Activated CD8-positive, alpha-beta memory T cell treated with anti-CD3 and anti-CD28 coated beads, Interleukin-2, amount 50 U/mL, for 1 hour (primary cell): ENCODE results near the gene TLR2.

Experiments used
- DNase-seq: peaks from one replicate; pipeline ENCODE4 v3.0.0-alpha.2; 2020; ENCODE audit errors: extremely low read depth

Gene TLR2

DNA sequence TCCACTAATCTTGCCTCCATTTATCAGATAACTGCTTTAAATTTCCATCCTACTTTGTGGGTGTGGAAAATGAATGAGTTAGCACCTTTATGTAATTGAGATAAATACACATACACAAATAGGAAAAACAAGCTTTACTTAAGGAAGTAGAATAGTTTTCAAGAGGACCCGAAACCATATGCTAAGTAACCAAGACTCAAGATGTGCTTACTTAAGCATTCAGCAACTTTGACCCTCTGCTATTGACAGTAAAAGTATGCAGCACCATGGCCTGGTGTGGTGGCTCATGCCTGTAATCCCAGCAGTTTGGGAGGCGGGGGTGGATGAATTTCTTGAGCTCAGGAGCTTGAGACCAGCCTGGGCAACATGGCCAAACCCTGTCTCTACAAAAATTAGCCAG lies 45.8 kb downstream of the TLR2 start:
- DNase-seq = no peak

DNA sequence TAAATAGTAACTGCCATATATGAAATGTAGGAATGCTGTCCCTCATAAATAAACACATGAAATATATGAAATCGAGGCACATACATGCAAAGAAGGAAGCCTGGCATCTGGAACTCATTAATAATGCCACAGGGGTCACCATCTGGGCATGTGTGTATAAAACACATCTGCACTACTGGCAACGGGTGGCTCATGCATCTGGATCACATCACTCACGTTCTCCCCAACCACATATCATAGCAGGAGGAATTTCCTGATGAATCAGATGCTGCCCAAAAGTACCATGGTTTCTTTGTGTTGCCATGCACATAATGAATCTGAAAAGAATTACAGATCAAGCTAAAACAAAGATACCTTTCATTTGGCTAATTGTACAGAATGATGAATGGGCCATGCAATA lies 47.2 kb downstream of the TLR2 start:
- DNase-seq = no peak

GRCh38 chr4:153733751-153734448 lies 49.8 kb downstream of the TLR2 start:
- DNase-seq = no peak

GRCh38 chr4:153735906-153736461 lies 51.9 kb downstream of the TLR2 start:
- no peak for DNase-seq

DNA sequence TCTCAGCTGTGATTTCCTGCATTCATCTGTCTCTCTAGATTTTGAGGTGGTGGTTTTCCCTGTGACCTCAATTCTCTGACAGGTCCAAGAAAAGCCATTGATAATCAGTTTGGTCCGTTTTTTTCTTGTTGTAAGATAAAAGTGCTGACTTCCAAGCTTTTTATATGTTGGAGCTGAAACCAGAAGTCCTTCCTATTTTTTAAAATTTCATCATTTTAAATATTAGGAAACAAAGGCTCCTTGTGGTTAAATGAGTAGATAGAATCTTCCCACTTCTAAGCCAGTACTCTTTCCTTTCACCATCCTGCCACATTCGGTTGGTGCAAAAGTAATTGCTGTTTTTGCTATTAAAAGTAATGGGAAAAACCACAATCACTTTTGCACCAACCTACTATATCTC lies 57.5 kb downstream of the TLR2 start:
- DNase-seq = no peak

- DNase-seq = no peak
Observed at GRCh38 chr4:153745651-153746050, 61.6 kb downstream of the TLR2 start.

GRCh38 chr4:153747406-153747955 lies 63.4 kb downstream of the TLR2 start:
- no peak for DNase-seq

DNA sequence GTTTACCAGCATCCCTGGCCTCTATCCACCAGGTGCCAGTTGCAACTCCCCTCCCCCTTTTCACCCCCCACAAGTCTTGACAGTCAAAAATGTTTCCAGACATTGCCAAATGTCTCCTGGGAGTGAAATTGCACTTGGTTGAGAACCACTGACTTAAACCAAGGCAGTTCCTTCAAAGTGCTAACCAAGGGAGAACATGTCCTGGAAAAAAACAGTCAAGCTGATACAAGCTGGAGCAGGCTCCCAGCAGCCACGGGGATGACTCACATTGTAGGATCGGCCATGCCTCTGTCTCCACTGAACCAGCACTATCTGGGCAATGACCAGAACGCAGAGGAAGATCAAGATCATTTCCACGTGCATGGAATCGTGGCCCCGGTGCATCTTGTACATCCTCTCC lies 64.3 kb downstream of the TLR2 start:
- no peak for DNase-seq

DNA sequence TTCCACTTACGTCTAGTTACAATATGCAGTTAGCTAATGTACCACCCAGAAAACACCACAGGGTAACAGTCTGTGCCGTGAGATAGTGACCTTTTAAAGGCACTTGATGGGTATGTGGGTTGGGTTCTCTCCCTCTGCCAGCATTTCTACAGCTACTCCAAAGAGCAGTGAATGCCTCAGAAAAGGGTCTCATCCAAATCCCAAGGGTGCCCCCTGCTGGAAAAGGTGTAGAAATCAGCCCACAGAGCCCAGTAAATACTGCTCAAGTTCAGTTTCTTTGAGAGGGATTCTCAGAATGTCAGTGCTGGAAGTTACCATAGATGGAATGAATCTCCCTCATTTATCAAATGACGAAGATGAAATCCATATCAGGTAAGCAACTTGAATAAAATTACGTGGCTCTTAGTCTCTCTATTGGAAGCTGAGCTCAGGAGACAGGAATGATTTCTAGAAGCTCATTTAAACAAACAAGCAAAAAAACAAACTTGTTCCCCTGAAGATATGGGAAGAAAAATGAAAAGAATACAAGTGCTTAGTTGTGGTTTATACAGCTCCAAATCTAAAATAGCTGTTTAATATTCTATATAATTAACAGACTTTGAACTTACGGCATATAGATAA lies 66.2 kb downstream of the TLR2 start:
- peak; percentile 32 for DNase-seq

- no peak for DNase-seq
Observed at GRCh38 chr4:153755186-153755585, 71.1 kb downstream of the TLR2 start.
